Measurements from ENCODE around the gene TRAF2.

DNA sequence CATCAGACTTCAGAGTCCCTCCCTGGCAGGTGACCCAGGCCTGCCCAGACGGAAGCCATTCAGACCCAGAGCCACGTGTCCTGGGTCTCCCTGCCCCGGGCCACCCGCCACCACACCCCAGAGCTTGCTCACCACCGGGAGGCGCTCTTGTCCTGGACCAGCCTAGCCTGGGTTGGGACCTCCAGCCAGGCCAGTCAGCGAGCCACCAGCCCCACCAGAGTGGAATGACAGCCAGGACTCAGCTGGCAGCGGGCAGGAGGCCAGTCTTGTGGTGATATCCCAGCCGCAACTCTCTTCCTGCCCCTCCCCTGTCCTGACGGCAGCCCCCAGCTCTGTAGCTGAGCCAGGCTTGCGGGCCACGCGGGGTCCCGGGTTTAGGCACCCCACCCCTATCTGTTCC lies 89.3 kb downstream of the TRAF2 start:
- TF ChIP-seq POLR2A (IDR thresholded peaks at IDR 0.05): no peak
- TF ChIP-seq, protein P1, sequence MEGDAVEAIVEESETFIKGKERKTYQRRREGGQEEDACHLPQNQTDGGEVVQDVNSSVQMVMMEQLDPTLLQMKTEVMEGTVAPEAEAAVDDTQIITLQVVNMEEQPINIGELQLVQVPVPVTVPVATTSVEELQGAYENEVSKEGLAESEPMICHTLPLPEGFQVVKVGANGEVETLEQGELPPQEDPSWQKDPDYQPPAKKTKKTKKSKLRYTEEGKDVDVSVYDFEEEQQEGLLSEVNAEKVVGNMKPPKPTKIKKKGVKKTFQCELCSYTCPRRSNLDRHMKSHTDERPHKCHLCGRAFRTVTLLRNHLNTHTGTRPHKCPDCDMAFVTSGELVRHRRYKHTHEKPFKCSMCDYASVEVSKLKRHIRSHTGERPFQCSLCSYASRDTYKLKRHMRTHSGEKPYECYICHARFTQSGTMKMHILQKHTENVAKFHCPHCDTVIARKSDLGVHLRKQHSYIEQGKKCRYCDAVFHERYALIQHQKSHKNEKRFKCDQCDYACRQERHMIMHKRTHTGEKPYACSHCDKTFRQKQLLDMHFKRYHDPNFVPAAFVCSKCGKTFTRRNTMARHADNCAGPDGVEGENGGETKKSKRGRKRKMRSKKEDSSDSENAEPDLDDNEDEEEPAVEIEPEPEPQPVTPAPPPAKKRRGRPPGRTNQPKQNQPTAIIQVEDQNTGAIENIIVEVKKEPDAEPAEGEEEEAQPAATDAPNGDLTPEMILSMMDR (IDR thresholded peaks at IDR 0.05): no peak
